ENCODE results near the gene SCYL1.

The SCYL1 gene

DNA sequence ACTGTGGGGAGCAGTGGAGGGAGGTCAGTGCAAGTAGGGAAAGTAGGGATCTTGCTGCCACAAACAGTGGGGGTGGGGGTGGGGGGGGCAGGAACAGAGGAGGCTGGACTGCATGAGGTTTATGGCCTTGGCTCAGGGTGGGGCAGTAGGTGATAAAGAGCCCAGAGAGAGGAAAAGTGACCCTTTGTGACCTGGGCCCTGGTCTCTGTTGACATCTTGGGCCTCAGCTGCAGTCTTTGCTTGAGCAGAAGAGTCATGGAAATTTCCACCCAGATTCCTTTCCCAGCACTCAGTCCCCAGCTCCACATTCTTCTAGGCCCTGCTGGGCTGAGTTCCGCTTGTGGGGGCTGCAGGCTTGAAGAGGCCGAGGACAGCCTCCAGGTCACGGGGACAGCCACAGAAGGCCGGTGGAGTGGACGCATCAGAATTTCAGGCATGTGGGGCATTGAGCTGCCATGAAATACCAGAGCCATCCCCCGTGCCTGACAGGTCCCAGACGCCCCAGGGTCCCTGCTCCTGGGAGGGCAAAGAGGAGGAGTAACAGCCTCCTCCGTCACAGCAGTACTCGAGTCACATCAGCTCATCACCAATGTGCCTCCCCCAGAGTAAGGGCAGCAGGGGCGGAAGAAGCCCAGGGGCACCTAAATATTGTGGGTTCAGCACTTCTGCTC lies 35.7 kb upstream of the SCYL1 start:
- TF ChIP-seq, protein P1, sequence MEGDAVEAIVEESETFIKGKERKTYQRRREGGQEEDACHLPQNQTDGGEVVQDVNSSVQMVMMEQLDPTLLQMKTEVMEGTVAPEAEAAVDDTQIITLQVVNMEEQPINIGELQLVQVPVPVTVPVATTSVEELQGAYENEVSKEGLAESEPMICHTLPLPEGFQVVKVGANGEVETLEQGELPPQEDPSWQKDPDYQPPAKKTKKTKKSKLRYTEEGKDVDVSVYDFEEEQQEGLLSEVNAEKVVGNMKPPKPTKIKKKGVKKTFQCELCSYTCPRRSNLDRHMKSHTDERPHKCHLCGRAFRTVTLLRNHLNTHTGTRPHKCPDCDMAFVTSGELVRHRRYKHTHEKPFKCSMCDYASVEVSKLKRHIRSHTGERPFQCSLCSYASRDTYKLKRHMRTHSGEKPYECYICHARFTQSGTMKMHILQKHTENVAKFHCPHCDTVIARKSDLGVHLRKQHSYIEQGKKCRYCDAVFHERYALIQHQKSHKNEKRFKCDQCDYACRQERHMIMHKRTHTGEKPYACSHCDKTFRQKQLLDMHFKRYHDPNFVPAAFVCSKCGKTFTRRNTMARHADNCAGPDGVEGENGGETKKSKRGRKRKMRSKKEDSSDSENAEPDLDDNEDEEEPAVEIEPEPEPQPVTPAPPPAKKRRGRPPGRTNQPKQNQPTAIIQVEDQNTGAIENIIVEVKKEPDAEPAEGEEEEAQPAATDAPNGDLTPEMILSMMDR (IDR thresholded peaks at IDR 0.05; ENCODE audit: borderline replicate concordance, control extremely low read depth, extremely low read depth, insufficient read depth, missing control alignments), result no peak
- in situ Hi-C loops (cut with MboI; ENCODE audit: low sequenced_read_pairs, unreplicated experiment), result no loop called here
- no peak for DNase-seq (ENCODE audit: low spot score)

DNA sequence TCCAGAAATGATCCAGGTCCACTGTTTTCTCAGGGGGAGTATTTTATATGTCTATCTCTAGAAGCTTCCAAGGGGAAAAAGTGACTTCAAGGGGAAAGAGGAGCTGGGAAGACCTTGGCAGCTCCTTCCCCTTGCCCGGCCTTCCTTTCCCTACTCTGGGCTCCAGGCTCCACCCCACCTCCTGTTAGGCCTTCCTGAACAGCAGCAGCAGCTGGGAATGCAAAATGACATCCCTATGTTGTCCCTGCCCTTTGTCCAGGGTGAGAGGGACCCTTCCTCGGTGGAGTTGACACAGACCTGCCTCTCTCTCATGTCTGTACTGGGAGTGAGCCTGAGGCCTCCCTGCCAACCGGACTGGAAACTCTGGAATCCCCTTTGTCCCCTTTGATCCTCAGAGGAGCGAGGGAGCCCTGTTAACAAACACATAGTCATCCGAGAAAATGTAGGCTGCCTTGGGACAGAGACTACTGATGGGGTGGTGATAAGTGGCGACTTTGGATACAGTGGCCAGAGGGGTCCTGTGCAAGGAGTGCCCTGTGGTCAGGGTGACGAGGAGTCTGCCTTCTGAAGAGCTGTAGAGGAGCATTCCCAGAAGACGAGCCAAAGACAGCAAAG lies 35.1 kb upstream of the SCYL1 start:
- in situ Hi-C loops (cut with MboI; ENCODE audit: low sequenced_read_pairs, unreplicated experiment), result no loop called here
- TF ChIP-seq, protein P1 (IDR thresholded peaks at IDR 0.05; ENCODE audit: borderline replicate concordance, control extremely low read depth, extremely low read depth, insufficient read depth, missing control alignments), result no peak
- no peak for DNase-seq (ENCODE audit: low spot score)

DNA sequence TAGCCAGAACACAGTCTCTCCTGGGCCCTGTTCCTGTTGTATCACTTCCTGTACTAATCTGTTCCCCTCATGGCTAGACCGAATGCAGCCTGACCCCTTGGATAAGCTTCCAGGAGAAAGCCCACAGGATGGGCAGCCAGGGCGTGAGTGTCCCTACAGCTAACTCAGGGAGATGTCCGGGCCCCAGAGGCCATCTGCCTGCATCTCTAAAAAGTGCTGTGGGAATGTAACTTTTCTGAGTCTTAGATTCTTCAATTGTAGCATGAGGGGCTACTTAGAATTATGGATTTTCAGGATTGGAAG lies 33.8 kb upstream of the SCYL1 start:
- DNase-seq (ENCODE audit: low spot score), result no peak
- in situ Hi-C loops (cut with MboI; ENCODE audit: low sequenced_read_pairs, unreplicated experiment), result no loop called here
- TF ChIP-seq, protein P1 (IDR thresholded peaks at IDR 0.05; ENCODE audit: borderline replicate concordance, control extremely low read depth, extremely low read depth, insufficient read depth, missing control alignments), result no peak

DNA sequence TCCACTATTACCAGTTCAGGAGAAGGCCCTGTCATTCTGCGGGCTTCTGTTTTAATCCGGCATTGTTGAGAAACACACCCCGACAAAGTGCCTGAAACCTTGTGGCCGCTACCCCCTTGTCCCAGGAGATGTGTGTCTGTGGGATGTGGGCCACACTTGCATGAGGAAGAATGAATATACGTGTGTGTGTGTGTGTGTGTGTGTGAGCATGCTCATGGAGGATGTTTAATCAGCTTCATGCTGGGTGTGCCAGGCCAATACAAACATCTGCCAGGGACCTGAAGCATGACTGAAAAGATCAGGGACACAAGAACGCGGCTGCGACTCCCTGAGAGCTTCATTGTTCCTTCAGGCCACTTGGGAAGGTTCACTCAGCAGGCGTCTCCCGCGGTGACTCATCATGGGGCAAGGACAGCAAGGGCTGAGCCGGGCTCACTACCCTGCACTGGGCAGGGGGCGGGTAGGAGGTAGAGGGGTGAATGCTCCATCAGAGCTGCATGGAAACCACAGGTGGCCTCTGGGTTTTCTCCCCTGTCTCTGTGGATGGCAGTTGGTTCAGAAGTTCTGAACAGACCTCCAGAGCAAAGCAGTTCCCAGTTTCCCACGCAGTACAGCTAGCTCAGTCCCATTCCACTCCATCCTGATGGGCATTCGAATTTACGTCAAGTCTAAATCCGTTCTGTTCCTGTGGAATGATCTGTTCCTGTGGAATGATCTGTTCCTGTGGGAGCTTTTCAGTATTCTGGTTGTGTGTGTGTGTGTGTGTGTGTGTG lies 33.1 kb upstream of the SCYL1 start:
- DNase-seq (ENCODE audit: low spot score), result no peak
- TF ChIP-seq, protein P1 (IDR thresholded peaks at IDR 0.05; ENCODE audit: borderline replicate concordance, control extremely low read depth, extremely low read depth, insufficient read depth, missing control alignments), result no peak
- in situ Hi-C loops (cut with MboI; ENCODE audit: low sequenced_read_pairs, unreplicated experiment), result no loop called here

DNA sequence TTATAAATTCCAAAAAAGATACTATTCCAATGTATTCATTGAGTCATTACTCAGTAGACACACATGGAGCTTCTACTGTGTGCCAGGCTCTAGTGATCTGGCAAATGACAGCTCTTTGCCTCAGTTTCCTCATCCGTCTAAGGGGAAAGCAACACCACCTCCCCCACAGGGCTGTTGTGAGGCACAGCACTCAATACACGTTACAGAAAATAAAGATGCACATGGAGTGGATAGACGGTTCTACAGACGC lies 32.6 kb upstream of the SCYL1 start:
- in situ Hi-C loops (cut with MboI; ENCODE audit: low sequenced_read_pairs, unreplicated experiment), result no loop called here
- TF ChIP-seq, protein P1 (IDR thresholded peaks at IDR 0.05; ENCODE audit: borderline replicate concordance, control extremely low read depth, extremely low read depth, insufficient read depth, missing control alignments), result no peak
- no peak for DNase-seq (ENCODE audit: low spot score)

DNA sequence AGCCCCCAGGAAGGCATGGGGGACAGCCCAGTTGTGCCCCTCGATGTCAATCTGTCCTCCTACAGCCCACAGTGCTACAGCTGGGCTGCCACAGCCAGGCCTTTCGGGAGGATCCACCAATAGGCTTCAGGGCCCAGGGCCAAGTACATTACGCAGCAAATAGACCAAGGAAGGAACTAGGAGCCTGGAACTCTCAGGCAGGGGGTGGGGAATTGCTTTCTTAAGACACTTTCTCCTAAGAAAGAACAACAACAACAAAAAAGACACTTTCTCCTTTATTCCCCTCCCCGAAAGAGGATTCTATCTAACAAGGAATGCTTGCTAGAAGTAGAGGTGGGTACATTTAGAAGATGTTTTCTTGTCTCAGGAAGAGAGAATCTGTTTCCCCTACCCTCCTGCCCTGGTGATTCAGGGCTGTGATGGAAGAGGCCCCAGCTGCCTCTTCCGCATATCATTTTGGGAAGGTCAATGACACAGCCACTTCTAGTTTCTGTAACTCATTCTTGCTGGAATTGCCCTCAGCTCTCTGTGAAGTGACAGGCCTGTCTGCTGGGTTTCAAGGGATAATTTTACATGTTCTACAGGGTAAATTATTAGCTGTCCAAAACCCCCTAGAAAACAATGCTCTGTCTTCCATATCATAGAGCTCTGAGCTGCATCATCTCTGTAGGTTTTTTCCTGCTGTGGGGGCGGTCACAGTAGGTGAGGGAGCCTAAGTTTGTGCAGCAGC lies 32.1 kb upstream of the SCYL1 start:
- in situ Hi-C loops (cut with MboI; ENCODE audit: low sequenced_read_pairs, unreplicated experiment), result no loop called here
- TF ChIP-seq, protein P1 (IDR thresholded peaks at IDR 0.05; ENCODE audit: borderline replicate concordance, control extremely low read depth, extremely low read depth, insufficient read depth, missing control alignments), result no peak
- no peak for DNase-seq (ENCODE audit: low spot score)
